GM19239 (cell line): Measurements from ENCODE around the gene VAPB.

Experiments
- DNase-seq: peaks from one replicate; pipeline ENCODE4 v3.0.0; 2011; ENCODE audit warnings: low spot score; ENCODE audit not compliant: insufficient read length
- FAIRE-seq: peaks from 2 replicates; lab custom pipeline; 2011; peaks lifted over from hg19 to GRCh38; lab: Jason Lieb, UNC

VAPB gene

GRCh38 chr20:58432186-58432954, 43.3 kb downstream of the VAPB start:
- DNase-seq (no peak), FAIRE-seq (no peak)

- FAIRE-seq (no peak), DNase-seq (no peak)
Measured at GRCh38 chr20:58433029-58433647, 44.1 kb downstream of the VAPB start.

GRCh38 chr20:58433759-58434158, 44.7 kb downstream of the VAPB start:
- DNase-seq (no peak), FAIRE-seq (no peak)

- FAIRE-seq (no peak), DNase-seq (no peak)
Measured at GRCh38 chr20:58434326-58434725, 45.3 kb downstream of the VAPB start.

GRCh38 chr20:58435237-58435636, 46.2 kb downstream of the VAPB start:
- no peak for FAIRE-seq
- no peak for DNase-seq

- FAIRE-seq (no peak), DNase-seq (no peak)
Measured at GRCh38 chr20:58436868-58437645, 48.0 kb downstream of the VAPB start.

GRCh38 chr20:58438970-58439808, 50.2 kb downstream of the VAPB start:
- DNase-seq = no peak
- no peak for FAIRE-seq

GRCh38 chr20:58440021-58440767, 51.2 kb downstream of the VAPB start:
- no peak for FAIRE-seq

GRCh38 chr20:58441723-58442122, 52.7 kb downstream of the VAPB start:
- DNase-seq (no peak), FAIRE-seq (no peak)

More at GRCh38 chr20:58440021-58440767, 51.2 kb downstream of the VAPB start:
- no peak for DNase-seq

GRCh38 chr20:58444746-58445255, 55.8 kb downstream of the VAPB start:
- DNase-seq (no peak), FAIRE-seq (no peak)

- DNase-seq (no peak), FAIRE-seq (no peak)
Measured at GRCh38 chr20:58446264-58446959, 57.4 kb downstream of the VAPB start.

- FAIRE-seq (no peak), DNase-seq (no peak)
Measured at GRCh38 chr20:58446960-58447265, 57.9 kb downstream of the VAPB start.

- FAIRE-seq (peak; percentile 21), DNase-seq (no peak)
Measured at GRCh38 chr20:58447511-58448391, 58.7 kb downstream of the VAPB start.

- FAIRE-seq = no peak
- no peak for DNase-seq
Measured at GRCh38 chr20:58448958-58449357, 59.9 kb downstream of the VAPB start.

GRCh38 chr20:58449681-58450221, 60.7 kb downstream of the VAPB start:
- no peak for FAIRE-seq

GRCh38 chr20:58450254-58450653, 61.2 kb downstream of the VAPB start:
- FAIRE-seq (peak; percentile 87), DNase-seq (no peak)

More at GRCh38 chr20:58449681-58450221, 60.7 kb downstream of the VAPB start:
- DNase-seq = no peak

GRCh38 chr20:58452667-58453255, 63.7 kb downstream of the VAPB start:
- FAIRE-seq = no peak
- no peak for DNase-seq
